GOT3 (cell line): ENCODE data around the gene NTRK2.
"Not testable (repeated sequence)": the region's sequence is repeated elsewhere in the genome, so short reads cannot be mapped to it uniquely, and the experiment has no call there.

ENCODE experiments used
- DNase-seq: peaks from one replicate; lab custom pipeline; 2025; ENCODE audit warnings: mixed read lengths; lab: John Stamatoyannopoulos, UW

The NTRK2 gene

GRCh38 chr9:85067792-85068191 lies 398.3 kb downstream of the NTRK2 start:
- no peak for DNase-seq

GRCh38 chr9:85069421-85069820 lies 399.9 kb downstream of the NTRK2 start:
- DNase-seq: not testable (repeated sequence)
